GM10266 (cell line): Measurements from ENCODE around the gene KIAA0232.

Experiments used
- DNase-seq: peaks from one replicate; pipeline ENCODE4 v3.0.0; 2012; ENCODE audit errors: extremely low spot score
- TF ChIP-seq, protein P1 (sequence below): IDR thresholded peaks from 2 replicates; pipeline ENCODE4 v1.5.1; 2012; ENCODE audit warnings: mild to moderate bottlenecking, low read depth; ENCODE audit not compliant: control insufficient read depth, insufficient read depth; ENCODE audit errors: missing control alignments

The KIAA0232 gene

DNA sequence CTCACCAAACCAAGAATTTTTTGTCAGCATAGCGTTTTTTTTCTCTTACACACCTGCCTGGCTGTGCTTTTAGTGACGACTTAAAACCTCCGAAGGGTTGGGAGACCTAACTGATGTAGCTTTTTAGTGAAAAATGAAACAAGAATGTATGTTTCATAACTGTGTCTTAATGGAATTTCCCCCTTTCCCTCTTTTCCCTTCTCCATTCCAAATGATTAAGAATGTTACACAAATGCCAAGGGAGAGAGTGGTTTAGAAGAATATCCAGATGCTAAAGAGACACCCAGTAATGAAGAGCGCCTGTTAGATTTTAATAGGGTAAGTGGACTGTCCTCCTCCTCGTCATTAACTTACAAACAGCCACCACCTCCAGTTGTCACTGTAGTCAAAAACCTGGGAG, 93.9 kb downstream of the KIAA0232 start:
- DNase-seq, result no peak
- TF ChIP-seq, protein P1, sequence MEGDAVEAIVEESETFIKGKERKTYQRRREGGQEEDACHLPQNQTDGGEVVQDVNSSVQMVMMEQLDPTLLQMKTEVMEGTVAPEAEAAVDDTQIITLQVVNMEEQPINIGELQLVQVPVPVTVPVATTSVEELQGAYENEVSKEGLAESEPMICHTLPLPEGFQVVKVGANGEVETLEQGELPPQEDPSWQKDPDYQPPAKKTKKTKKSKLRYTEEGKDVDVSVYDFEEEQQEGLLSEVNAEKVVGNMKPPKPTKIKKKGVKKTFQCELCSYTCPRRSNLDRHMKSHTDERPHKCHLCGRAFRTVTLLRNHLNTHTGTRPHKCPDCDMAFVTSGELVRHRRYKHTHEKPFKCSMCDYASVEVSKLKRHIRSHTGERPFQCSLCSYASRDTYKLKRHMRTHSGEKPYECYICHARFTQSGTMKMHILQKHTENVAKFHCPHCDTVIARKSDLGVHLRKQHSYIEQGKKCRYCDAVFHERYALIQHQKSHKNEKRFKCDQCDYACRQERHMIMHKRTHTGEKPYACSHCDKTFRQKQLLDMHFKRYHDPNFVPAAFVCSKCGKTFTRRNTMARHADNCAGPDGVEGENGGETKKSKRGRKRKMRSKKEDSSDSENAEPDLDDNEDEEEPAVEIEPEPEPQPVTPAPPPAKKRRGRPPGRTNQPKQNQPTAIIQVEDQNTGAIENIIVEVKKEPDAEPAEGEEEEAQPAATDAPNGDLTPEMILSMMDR, result no peak

DNA sequence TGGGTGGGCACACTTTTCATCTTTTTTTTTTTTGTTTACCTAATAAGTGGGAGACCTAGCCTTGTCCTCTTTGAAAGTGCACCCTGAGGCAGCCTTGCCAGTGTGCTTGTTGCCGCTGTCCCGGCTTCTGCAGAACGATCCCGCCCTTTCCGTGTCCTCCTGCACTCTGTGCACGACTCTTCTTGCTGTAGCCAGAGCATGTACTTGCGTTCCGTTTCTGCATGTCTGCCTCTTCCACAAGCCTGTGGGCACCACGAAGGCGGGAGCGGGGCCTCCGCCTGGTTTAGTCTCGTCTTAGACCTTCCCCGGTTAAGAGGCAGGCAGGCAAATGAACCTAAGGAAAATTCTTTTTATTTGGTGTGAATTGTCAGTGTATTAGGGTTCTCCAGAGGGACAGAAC, 94.5 kb downstream of the KIAA0232 start:
- DNase-seq, result no peak
- TF ChIP-seq, protein P1, result no peak

DNA sequence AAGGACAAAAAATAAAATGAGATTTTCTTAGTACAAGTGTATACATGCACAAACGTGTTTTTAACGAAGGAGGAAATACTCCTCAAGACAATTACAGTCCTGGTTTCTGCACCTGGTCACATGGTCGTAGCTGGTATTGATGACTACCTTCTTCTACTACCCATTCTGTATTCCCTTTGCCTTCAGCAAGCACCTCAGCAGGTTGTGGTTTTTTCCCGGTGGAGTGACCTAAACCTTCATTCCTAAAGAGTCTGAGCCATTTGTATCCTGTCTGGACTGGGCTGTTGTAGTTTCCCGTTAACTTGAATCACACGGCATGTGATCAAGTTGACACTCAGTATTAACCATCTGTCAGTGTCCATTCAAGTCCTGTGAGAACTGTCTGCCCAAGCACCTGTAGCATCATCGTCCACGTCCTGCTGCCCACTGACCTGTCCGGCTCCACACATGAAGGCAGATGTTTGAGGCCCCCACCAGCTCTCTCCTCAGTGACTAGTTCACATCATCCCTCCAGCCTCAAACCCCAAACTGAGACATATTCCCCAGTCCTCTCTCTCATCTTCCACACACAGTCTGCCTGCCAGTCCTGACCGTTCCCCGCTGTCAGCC, 96.0 kb downstream of the KIAA0232 start:
- TF ChIP-seq, protein P1, result no peak
- DNase-seq, result no peak

DNA sequence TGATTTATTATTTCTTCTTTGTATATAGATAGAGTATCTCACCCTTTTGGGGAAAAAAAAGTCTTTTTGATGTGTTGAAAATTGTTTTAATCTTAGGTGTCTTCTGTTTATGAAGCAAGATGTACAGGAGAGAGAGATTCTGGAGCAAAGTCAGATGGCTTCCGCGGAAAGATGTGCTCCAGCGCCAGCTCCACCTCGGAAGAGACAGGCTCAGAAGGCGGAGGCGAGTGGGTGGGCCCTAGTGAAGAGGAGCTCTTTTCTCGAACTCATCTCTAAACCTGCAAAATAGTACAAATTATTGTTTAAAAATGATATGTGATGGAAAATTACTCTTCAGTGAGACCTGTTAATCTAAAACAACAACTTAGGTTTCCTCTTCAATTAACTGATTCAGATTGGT, 98.2 kb downstream of the KIAA0232 start:
- TF ChIP-seq, protein P1, result no peak
- no peak for DNase-seq

DNA sequence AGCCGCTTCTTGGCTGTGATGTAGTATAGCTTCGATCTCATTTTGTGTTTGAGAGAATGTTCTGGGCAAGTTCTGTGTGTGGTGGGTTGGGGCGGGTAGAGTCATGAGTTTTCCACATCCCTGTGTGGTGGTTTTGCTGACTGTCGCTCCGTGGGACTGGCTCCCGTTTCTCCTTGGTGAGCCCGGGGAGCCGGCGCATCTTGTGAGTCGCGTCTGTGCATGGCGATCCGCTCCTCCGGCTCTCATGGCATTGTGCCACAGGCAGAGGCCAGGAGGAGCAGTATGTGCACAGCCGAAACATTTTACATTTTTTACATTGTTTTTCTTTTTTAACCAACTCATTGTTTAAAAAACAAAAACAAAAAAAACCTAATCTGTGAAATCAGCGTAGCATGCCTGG, 99.4 kb downstream of the KIAA0232 start:
- DNase-seq, result no peak
- TF ChIP-seq, protein P1, result no peak

DNA sequence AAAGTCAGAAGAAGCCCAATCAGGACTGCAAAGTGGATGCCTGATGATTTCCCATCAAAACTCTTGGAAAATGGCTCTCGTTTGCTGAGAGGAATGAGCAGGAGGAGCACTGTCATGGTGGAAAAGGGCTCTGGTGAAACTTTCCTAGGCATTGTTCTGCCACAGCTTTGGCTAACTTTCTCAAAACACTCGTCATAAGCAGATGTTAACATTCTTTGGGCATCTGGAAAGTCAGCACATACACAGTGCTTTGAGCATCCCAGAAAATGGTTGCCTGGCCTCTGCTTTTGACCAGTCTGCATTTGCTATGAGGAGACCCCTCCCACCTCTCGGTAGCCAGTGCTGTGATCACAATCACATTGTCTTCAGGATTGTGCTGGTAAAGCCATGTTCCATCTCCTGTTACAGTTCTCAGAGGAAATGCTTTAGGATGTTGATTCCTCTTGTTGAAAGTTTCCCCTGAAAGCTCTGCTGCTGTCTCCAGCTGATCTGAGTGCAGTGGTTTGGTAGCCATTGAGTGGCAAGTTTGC, 101.9 kb downstream of the KIAA0232 start:
- no peak for DNase-seq
- TF ChIP-seq, protein P1, result no peak

DNA sequence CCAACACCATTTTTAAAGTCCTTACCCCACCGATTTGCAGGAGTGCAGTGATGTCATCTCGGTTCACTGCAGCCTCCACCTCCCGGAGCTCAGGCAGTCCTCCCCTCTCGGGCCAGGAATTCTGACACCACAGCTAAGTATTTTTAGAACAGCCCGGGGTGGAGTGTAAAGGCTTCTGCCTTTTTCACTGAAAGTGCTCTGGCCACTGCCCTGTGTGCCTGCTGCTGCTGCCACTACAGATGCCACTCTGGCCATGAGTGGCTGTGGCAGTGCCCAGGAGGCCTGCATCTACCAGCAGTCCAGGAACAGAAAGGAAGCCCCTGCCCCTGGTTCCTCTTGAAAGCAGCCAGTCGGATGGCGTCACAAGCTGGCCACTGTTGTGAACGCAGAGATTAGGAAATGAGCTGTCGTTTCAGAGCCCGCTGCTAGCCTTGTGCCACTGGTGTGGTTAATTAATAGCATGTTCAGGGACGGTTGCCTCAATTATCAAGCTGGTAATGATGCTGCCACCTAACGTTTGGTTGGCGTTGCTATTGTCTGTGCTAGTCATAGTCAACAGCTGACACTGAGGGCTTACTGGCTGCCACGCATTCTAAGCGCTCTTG, 103.5 kb downstream of the KIAA0232 start:
- TF ChIP-seq, protein P1, result peak; percentile 36
- DNase-seq, result peak; percentile 48
